ENCODE results near the gene TUBGCP2. TPM values are rescaled to one million over a fixed set of nuclear protein-coding genes. Genes with fewer than 3 reads are reported as not detected.

TUBGCP2 gene
- total RNA-seq, 1 experiment from 2014 or later: 35.9 TPM

DNA sequence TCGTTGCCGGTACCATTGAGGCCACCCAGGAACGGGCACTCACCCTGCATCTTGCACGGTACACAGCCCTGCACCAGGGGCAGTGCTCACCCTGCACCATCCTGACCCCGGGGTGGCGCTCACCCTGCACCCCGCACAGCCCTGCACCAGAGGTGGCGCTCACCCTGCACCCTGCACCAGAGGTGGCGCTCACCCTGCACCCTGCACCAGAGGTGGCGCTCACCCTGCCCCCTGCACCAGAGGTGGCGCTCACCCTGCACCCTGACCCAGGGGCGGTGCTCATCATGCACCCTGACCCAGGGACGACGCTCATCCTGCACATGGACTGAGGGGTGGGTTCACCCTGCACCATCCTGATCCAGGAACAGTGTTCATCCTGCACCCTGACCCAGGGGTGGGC is 6.4 kb downstream of the TUBGCP2 start:
- no peak for DNase-seq (ENCODE audit: low spot score)

GRCh38 chr10:133299738-133300137 is 8.9 kb downstream of the TUBGCP2 start:
- DNase-seq (ENCODE audit: low spot score): no peak

DNA sequence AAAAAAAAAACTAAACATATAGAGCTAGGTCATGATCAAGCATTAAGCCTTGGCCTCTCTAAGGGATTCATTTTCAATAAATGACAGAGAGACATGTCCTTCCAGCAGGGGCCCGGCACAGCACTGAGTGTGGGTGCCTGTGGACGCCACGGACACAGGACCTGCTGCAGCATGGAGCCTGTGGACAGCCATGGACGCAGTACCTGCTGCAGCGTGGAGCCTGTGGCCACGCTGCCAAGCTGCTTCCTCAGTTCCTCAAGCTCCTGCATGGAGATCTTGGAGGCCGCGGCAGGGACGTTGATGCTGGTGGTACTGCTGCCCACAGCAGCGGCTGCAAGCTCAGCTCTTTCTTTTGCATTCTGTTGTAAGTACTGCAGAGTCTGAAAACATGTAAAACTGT is 9.4 kb downstream of the TUBGCP2 start:
- no peak for DNase-seq (ENCODE audit: low spot score)

GRCh38 chr10:133298466-133298865 is 10.2 kb downstream of the TUBGCP2 start:
- no peak for DNase-seq (ENCODE audit: low spot score)

GRCh38 chr10:133297504-133297903 is 11.2 kb downstream of the TUBGCP2 start:
- no peak for DNase-seq (ENCODE audit: low spot score)

- no peak for DNase-seq (ENCODE audit: low spot score)
These were observed 13.0 kb downstream of the TUBGCP2 start for GRCh38 chr10:133295426-133296320.

- DNase-seq (ENCODE audit: low spot score): no peak
These were observed 14.5 kb downstream of the TUBGCP2 start for GRCh38 chr10:133294189-133294588.

DNA sequence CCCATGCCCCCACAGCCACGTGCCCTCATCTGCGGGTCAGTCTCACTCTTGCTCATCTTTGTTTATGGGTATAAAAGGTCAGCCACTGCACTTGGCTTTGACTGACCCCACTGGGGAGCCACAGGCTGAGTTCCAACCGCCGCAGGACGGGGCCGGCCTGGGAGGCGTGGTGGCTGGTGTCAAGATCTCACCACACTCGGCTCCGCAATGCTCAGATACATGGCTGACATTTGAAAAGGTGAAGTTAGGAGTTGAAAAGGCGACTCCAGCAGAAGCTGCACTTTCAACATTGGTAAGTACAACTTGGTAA is 14.9 kb downstream of the TUBGCP2 start:
- DNase-seq (ENCODE audit: low spot score): no peak

DNA sequence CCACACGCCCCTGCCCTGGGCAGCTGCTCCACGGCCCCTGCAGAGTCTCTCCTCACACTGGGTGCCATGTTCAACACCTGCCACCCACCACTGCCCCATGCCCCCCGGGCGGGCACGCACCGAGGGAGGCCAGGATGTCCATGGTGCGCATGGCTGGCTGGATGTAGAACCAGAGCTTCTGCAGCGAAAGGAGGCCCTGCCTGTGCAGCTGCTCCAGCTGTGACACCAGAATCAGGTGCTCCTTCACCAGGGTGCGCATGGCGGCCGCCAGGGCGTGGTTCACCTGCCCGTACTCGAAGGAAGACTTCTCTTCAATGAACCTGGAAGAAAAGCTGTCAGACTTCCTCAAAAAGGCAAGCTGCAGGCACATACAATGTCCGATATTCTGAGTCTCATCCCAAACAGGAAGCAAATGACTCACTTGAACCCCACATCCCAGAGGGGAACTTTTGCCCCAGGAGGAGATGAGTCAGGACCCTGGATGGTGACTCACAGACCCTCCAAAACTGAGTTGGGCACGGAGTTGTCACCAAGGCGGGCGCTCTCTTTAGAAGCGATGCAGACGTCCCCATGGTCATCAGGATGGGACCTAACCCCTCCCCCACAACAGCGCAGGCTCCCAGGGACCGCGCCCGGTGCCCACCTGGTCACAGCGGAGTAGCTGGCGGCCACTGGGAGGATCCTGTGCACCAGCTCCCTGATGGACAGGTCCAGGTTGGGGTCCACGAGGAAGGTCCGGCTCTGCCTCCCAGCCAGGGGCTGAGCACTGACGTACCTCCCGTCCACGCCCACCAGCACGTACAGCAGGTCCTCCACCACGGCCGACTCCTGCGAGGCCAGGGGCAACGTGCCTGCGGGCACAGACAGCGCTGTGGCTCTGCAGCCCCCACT is 15.5 kb downstream of the TUBGCP2 start:
- DNase-seq (ENCODE audit: low spot score): peak; percentile 84

DNA sequence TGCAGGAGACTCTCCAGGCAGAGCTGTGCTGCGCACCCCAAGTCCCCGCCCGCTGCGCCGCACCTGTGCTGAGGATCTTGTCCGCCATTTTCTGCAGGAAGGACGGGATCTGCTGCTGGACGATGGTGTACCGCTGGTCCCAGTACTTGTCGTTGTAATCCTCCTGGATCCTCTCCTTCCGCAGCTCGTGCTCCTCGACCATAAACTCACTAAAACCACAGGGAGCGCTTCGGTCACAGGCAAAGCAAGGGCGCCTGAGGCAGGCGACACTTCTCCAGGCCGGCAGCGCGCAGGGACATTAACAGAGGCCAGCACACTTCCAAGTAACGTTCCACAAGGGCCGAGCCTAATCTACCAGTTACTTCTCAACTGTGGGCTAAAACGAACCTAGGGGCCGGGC is 18.9 kb downstream of the TUBGCP2 start:
- no peak for DNase-seq (ENCODE audit: low spot score)

DNA sequence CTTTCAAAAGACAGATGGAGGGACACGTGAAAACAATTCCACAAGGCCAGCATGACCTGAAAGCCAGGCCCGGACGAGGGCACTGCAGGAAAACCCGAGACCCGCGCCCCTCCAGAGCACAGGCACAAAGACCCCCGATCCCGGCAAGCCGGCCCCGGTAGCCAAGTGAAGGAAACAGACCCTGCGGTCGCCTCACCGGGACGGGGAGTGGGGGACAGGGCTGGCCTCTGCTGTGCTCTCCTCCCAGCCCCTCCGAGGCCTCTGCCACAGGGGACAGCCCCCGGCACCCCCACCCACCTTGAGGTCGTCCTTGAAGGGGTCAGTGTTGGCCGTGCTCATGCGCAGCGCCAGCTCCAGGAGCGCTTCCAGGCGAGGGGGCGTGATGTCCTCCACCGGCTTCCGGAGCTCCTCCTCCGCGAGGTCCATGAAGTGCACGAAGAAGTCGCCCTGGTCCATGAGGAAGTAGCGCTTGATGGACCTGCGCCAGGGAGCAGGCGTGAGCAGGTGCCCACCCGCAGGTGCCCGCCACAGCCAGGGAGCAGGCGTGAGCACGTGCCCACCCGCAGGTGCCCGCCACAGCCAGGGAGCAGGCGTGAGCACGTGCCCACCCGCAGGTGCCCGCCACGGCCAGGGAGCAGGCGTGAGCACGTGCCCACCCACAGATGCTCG is 20.7 kb downstream of the TUBGCP2 start:
- DNase-seq (ENCODE audit: low spot score): no peak

DNA sequence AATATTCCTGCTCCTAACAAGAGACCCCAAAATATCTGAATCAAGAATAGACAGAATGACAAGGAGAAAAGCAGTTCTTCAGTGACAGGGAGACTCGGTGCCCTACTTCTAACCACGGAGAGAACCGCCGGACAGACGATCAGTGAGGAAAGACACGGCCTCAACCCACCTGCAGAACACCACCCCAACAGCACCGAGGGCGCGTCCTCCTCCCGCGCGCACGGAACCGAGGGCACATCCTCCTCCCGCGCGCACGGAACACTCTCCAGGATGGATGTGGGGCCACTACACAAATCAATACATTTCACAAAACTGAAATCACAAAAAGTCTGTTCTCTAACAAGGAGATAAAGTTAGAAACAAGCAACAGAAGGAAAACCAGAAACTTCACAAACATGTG is 22.3 kb downstream of the TUBGCP2 start:
- DNase-seq (ENCODE audit: low spot score): no peak

DNA sequence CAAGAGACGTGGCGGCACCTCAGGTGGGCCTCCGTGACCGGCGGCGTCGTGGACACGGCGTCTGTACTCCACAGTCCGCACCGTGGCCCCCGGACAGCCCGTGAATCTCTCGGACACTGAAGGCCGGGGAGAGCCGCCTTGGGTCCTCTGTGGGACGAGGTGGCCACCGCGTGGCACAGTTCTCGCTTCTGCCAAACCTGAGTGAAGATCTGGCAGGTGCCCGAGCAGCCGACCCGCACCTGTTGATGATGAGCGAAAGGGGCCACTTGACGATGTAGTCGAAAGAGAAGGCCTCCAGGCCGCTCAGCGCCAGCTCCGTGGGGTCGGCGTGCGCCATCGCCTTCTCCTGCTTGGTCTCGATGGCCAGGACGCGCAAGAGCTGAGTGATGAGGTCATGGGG is 23.5 kb downstream of the TUBGCP2 start:
- no peak for DNase-seq (ENCODE audit: low spot score)

- no peak for DNase-seq (ENCODE audit: low spot score)
These were observed 24.7 kb downstream of the TUBGCP2 start for GRCh38 chr10:133283931-133284330.

GRCh38 chr10:133282846-133283390 is 25.8 kb downstream of the TUBGCP2 start:
- DNase-seq (ENCODE audit: low spot score): no peak

GRCh38 chr10:133281628-133282372 is 26.9 kb downstream of the TUBGCP2 start:
- no peak for DNase-seq (ENCODE audit: low spot score)

- no peak for DNase-seq (ENCODE audit: low spot score)
These were observed 27.6 kb downstream of the TUBGCP2 start for GRCh38 chr10:133281084-133281483.

- no peak for DNase-seq (ENCODE audit: low spot score)
These were observed 28.1 kb downstream of the TUBGCP2 start for GRCh38 chr10:133280391-133281059.

DNA sequence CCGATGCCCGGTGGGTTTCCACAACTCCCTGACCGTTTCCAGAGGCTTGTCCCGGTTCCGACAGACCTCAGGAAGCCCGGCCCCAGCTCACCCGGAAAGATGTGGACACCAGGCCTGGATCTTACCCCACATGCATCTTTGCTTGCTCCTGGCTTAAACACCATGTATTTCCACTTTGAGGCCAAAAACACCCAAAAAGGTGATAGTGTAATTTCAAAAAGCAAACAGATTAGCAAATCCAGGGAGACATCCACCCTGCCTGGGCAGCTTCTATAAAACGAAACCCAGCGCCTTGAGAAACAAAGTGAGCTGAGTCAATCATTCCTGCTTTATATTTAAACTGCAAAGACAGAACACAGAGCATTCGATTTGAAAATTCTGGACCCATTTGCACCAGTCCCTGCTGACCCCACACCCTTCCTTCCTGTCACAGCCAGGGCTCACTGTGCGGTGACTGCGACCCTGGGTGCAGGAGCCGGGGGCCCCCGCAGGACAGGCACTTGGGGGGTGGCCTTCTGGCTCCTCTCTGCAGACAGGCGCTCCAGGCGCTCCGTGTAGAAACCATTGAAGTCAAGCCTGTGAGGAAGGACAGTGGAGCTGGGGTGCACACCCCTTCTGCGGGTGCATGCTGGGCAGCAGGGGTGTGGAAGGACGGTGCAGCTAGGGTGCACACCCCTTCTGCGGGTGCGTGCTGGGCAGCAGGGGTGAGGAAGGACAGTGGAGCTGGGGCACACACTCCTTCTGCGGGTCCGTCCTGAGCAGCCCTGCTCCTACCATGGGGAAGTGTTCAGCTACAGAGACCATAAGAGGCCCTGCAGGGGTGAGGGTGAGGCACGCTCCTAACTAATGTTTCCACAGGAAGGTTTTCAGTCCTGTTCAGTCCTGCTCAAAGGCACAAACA is 29.1 kb downstream of the TUBGCP2 start:
- DNase-seq (ENCODE audit: low spot score): no peak

Measured in A172 (cell line).